AG09309 (cell line): ENCODE data around the gene GABBR2.
A peak's percentile ranks its signal among the peaks of the same experiment; 100 is the strongest.
"Not testable (repeated sequence)": the region's sequence is repeated elsewhere in the genome, so short reads cannot be mapped to it uniquely, and the experiment has no call there.

Experiments
- DNase-seq: peaks from one replicate; pipeline ENCODE4 v3.0.0-alpha.2; 2010; ENCODE audit warnings: low read depth
- H3K4me3 ChIP-seq: 2 replicates; pipeline ENCODE4 v1.5.1; 2011; ENCODE audit warnings: mild to moderate bottlenecking, low read depth, low read length, moderate library complexity; ENCODE audit not compliant: control insufficient read depth
- CTCF ChIP-seq: IDR thresholded peaks from 2 replicates; pipeline ENCODE4 v1.5.1; 2011; ENCODE audit warnings: mild to moderate bottlenecking, low read depth, low read length, inconsistent platforms; ENCODE audit not compliant: insufficient read depth, control insufficient read depth; ENCODE audit errors: missing control alignments

GABBR2 gene

GRCh38 chr9:98688710-98689495 lies 19.8 kb downstream of the GABBR2 start:
- no peak overlapping the region for H3K4me3 ChIP-seq
- no peak for TF ChIP-seq CTCF
- no peak for DNase-seq

- no peak for TF ChIP-seq CTCF
- no peak for DNase-seq
- no peak overlapping the region for H3K4me3 ChIP-seq
Measured at GRCh38 chr9:98687911-98688310, 20.8 kb downstream of the GABBR2 start.

- no peak for DNase-seq
- no peak for TF ChIP-seq CTCF
- H3K4me3 ChIP-seq, result no peak overlapping the region
Measured at GRCh38 chr9:98686961-98687855, 21.5 kb downstream of the GABBR2 start.

- not testable (repeated sequence) for DNase-seq, H3K4me3 ChIP-seq
Measured at GRCh38 chr9:98684816-98685215, 23.9 kb downstream of the GABBR2 start.

- no peak overlapping the region for H3K4me3 ChIP-seq
- TF ChIP-seq CTCF, result peak; percentile 57
- DNase-seq, result no peak
Measured at GRCh38 chr9:98678244-98678842, 30.4 kb downstream of the GABBR2 start.

- TF ChIP-seq CTCF, result no peak
Measured at GRCh38 chr9:98673681-98674080, 35.1 kb downstream of the GABBR2 start.

GRCh38 chr9:98667005-98667640 lies 41.6 kb downstream of the GABBR2 start:
- DNase-seq, result no peak
- H3K4me3 ChIP-seq, result no peak overlapping the region
- no peak for TF ChIP-seq CTCF

More at GRCh38 chr9:98673681-98674080, 35.1 kb downstream of the GABBR2 start:
- no peak for DNase-seq
- H3K4me3 ChIP-seq, result no peak overlapping the region
